ENCODE measurements around the gene PLVAP. TPM values are rescaled to one million over a fixed set of nuclear protein-coding genes. Genes with fewer than 3 reads are reported as not detected.

The PLVAP gene
- total RNA-seq, 1 donor from 2014 or later = 0.58 TPM

- peak; percentile 75 for TF ChIP-seq CTCF (conservative IDR thresholded peaks at IDR 0.05; ENCODE audit: low read depth, low read length)
- DNase-seq (ENCODE audit: low read depth) = peak; percentile 92
- H3K4me3 ChIP-seq (ENCODE audit: low read depth, low read length) = peak within 1 kb of the TSS; percentile 79
Observed at GRCh38 chr19:17305517-17306284, 71.4 kb downstream of the PLVAP start, which contains the start of gene MRPL34. Gene MRPL34 (plus strand): TSS chr19:17305872. CDS start chr19:17305893, 21 bp downstream.

GRCh38 chr19:17305216-17305516 is 72.0 kb downstream of the PLVAP start:
- H3K4me3 ChIP-seq (ENCODE audit: low read depth, low read length) = peak overlapping the region; percentile 79
- no peak for DNase-seq (ENCODE audit: low read depth)

DNA sequence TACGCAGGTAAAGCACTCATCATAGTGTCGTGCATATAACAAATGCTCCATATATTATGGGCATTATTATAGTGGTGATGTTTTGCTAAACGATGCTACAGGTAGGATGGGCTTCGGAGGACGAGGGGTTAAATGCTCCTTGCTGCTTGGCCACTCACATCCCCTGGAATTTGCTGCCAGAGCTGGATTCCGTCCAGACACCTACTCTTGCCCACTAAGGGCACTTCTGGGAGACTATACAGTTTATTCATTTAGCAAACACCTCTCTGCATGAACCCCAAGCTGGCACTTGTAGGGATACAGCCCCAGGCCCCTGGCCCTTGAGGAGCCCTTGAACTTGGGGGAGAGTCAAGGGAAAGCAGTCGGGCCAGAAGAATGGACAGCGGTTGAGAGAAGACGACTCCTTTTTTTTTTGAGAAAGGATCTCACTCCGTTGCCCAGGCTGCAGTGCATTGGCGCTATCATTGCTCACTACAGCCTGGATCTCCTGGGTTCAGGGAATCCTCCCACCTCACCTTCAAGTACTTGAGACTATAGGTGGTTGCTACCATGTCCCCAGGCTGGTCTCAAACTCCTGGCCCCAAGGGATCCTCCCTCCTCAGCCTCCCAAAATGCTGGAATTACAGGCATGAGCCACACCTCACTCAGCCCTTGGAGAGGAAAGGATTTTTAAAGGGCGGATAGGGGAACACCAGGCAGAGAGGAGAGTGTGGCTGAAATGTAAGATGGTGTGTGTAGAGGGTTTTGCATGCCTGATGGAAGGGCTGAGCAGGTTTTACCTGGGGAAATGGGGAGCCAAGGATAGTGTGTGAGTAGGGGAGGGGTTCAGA is 72.5 kb downstream of the PLVAP start:
- no peak overlapping the region for H3K4me3 ChIP-seq (ENCODE audit: low read depth, low read length)
- TF ChIP-seq CTCF (conservative IDR thresholded peaks at IDR 0.05; ENCODE audit: low read depth, low read length) = no peak
- DNase-seq (ENCODE audit: low read depth) = no peak

More at GRCh38 chr19:17305216-17305516, 72.0 kb downstream of the PLVAP start:
- TF ChIP-seq CTCF (conservative IDR thresholded peaks at IDR 0.05; ENCODE audit: low read depth, low read length) = no peak

DNA sequence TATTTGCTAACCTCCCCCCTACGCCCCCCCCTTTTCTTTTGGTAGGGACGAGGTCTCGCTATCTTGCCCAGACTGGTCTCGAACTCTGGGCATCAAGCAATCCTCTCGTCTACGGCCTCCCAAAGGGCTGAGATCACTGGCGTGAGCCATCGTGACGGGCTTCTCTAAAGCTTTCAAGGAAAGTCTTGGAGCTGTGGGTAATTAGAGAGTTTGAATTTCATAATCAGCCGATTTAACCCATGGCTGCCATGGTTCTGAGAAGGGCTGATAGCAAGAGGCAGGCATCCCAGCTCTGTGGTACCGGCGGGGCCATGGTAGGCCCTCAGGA is 73.2 kb downstream of the PLVAP start:
- no peak overlapping the region for H3K4me3 ChIP-seq (ENCODE audit: low read depth, low read length)
- no peak for DNase-seq (ENCODE audit: low read depth)
- TF ChIP-seq CTCF (conservative IDR thresholded peaks at IDR 0.05; ENCODE audit: low read depth, low read length) = no peak

DNA sequence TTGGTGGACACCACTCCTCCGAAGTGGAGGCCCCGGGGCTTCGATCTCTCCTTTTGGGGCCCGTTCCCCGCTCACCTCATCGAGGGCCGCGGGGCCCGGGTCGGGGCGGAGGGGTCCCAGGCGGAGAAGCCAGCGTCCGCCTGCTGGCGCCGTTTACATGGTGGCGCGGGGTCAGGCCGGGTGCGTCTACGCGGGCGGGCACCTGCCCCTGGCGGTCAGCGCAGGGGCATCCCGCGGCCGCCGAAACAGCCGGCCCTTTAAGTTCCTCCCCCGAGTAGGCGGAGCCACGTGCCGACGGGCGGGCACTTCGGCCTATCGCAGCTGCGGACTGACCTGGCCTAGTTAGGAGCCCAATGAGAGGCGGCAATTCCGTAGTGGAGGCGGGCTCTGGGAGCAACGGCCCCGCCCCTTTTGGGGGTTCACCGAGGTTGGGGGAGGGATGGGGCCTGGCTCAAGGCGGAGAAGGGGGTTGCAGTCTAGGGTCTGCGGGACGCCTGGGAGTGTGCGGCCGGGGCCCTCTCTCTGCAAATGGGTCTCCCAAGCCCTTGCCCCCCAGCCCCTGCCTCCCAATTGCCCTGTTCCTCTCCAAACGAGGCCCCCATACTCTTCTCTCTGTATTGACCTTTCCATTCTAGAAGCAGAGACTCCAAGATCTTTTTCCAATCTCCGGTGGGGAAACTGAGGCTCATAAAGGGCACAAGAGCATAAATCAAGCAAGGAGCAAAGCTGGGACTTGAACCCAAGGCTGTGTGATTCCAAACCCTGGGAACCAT is 73.8 kb downstream of the PLVAP start, which contains the start of gene ABHD8:
ABHD8 (minus strand) TSS at position 259 of the 773 bp plus-strand sequence. CDS start 1,809 bp downstream, outside the sequence.
- no peak for DNase-seq (ENCODE audit: low read depth)
- peak; percentile 34 for TF ChIP-seq CTCF (conservative IDR thresholded peaks at IDR 0.05; ENCODE audit: low read depth, low read length)
- peak within 1 kb of the TSS; percentile 86 for H3K4me3 ChIP-seq (ENCODE audit: low read depth, low read length)

GRCh38 chr19:17302391-17303166 is 74.6 kb downstream of the PLVAP start:
- peak overlapping the region; percentile 86 for H3K4me3 ChIP-seq (ENCODE audit: low read depth, low read length)
- no peak for DNase-seq (ENCODE audit: low read depth)
- no peak for TF ChIP-seq CTCF (conservative IDR thresholded peaks at IDR 0.05; ENCODE audit: low read depth, low read length)

Measured in epithelial cell of proximal tubule (primary cell).